ENCODE measurements around the gene RYR2.

GRCh38 chr1:237507005-237507404 lies 465.0 kb downstream of the RYR2 start:
- TF ChIP-seq BHLHE40 (IDR thresholded peaks at IDR 0.05; ENCODE audit: borderline replicate concordance) (no peak), FOXK2 (IDR thresholded peaks at IDR 0.05) (no peak), SUZ12 (IDR thresholded peaks at IDR 0.05) (no peak), ELF4 (IDR thresholded peaks at IDR 0.05) (no peak), HDGF (IDR thresholded peaks at IDR 0.05; ENCODE audit: borderline replicate concordance) (no peak), SP1 (IDR thresholded peaks at IDR 0.05) (no peak), FOXM1 (IDR thresholded peaks at IDR 0.05; ENCODE audit: borderline replicate concordance) (no peak), FOXA1 (IDR thresholded peaks at IDR 0.05) (no peak), TARDBP (IDR thresholded peaks at IDR 0.05) (no peak), ZNF384 (IDR thresholded peaks at IDR 0.05) (no peak), ARNT (IDR thresholded peaks at IDR 0.05) (no peak), NFRKB (IDR thresholded peaks at IDR 0.05) (no peak), LEF1 (IDR thresholded peaks at IDR 0.05; ENCODE audit: borderline replicate concordance) (no peak), L3MBTL2 (conservative IDR thresholded peaks at IDR 0.05) (no peak)

Measured in HEK293T (cell line).